Activated CD4-positive, CD25-positive, alpha-beta regulatory T cell treated with anti-CD3 and anti-CD28 coated beads, Interleukin-2, amount 50 U/mL, for 24 hours (primary cell): ENCODE measurements around the gene RHBDF2.
A peak's percentile ranks its signal among the peaks of the same experiment; 100 is the strongest.

Experiments used
- ATAC-seq, 2 donors: fragments of 150-1000 bp; cut with Tn5 transposase; one replicate each; pipeline ENCODE4 v1.10.0; 2021; ENCODE audit warnings: mild to moderate bottlenecking in 1 of 2, moderate library complexity in 1 of 2

The RHBDF2 gene

DNA sequence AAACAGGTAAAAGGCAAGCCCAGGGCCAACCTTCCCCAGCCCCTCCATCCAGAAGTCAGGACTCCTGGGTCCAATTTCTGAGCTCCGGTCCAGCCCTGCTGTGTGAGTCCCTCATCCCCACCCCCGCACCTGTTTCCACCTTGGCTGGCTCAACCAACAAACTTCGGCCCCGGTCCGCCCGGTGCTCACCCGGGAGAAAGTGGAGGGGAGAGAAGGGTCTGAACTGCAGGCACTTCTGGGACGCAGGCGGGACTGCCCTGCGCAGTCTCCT, 541 bp downstream of the RHBDF2 start:
- peak; percentile 4 to 30 for ATAC-seq

DNA sequence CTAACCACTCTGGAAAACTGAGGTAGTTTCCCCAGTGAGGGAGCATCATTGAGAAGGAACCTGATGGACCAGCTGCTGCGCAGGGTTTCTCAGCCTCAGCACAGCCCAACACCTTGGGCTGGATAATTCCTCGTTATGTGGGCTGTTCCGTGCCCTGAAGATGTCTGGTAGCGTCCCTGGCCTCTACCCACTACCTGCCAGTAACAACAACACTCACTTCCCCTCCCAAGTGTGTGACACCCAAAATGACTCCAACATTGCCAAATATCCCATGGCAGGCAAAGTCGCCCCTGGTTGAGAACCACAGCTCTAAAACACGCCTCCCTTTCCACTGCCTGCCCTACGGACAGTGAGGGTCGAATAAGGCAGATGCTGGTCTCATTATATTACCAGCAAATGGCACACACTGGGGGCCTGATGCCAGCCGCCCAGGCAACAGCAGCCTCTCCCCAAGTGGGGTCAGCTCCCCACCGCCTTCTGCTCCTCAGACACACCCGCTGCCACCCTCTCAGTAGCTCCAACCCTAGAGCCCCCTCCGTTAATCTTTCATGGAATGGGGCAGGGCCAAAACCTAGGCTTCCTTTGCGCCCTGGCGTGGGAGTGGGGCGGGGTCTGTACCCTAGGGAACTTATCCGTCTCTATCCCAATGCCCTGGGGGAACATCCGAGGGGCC, 1.0 kb downstream of the RHBDF2 start:
- no peak for ATAC-seq

DNA sequence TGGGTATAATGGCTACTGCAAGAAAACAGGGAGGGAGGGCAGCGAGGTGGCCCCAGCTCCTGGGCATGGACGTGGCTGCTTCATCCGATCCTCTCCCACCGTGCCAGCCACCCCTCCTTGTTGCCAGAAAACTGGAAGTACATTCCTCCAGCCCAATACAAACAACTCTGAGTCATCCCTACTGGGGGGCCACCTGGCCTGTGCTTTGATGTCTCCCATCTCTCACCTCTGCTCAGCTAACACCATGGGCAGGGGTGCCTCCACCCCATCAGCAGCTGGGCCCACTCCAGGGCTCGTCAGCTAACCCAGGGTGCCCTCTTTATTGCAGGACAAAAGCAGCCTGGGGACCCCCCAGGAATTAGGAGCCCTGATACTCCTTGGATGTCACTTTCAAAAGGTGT, 2.0 kb downstream of the RHBDF2 start:
- no peak for ATAC-seq

DNA sequence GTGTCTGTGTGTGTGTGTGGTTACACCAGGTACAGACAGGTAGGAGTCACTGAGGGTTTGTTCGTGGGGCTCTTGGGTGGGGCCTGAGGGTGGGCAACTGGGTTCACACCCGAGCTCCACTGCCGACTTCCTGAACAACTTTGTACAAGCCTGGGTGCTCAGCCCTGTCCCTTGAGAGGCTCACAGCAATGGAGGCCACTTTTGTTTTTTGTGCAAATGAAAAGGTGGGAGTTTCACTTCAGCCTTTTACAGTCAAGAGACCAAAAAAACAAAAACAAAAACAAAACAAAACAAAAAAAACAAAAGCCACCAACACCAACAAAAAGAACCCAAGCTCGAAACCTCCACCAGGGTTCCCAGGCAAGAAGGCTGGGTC, 2.4 kb downstream of the RHBDF2 start:
- no peak for ATAC-seq

DNA sequence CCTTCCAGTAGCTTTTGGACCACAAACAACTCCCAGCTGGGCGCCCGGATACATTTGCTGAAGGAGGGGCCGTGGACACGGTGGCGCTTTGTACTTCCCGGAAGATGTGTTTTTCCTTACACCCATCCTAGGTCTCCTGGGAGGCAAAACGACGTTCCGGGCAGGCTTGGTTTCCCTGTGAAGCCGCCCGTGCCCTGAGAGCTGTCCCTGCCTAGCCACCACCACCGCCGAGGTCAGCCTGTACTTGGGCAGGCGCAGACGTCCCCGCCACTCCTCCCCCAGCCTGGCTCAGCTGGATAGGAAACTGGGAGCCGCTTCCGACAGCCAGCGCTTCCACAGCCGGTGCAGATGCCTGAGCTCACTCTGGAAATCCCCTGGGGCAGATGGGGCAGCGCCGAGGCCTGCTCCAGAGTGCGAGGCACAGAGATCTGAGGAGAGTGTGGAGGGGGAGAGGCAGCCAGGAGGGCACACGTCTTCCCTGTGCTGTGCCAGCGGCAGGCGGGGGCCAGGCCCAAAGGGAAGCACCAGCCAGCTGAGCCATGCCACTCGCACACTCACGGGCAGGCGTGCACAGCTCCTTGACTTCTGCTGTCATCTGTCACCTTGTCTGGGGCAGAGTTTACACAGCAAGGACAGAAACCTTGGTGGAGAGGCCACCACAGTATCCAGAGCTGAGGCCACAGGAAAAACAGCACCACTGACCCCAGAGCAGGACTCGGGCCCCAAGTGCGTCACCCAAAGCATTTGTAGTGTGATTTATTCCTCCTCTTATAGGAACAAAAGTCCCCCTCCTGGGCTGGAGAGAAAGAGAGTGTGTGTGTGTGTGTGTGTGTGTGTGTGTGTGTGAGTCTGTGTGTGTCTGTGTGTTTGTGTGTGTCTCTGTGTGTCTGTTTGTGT, 3.0 kb downstream of the RHBDF2 start:
- ATAC-seq, result no peak

DNA sequence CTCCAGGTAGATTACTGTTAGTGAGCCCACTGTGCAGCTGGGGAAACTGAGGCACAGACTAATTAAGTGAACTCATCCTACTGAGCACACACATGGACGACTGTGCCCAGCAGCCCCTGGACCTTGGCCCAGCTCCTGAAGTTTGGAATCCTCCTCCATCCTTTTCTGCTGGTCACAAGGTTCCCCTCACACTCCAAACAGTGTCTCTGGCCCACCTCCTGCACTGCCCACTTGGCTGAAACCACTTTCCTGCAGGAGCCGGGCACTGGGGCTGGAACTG, 3.6 kb downstream of the RHBDF2 start:
- no peak for ATAC-seq

DNA sequence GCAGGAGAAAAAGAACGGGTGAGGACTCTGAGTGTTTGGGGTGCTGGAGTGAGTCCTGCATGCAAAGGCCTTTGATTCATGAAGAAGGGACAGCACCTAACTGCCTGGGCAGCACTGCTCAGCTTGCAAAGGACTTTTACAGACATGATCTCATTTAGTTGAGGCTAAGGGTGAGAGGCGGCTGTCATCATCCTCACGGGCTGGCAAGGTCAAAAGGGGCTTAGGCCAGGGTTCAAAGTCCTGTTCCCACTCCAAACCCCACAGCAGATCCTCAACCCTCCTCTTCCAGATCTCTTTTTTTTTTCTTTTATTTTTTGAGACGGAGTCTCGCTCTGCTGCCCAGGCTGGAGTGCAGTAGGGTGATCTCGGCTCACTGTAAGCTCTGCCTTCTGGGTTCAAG, 4.8 kb downstream of the RHBDF2 start:
- ATAC-seq, result no peak

DNA sequence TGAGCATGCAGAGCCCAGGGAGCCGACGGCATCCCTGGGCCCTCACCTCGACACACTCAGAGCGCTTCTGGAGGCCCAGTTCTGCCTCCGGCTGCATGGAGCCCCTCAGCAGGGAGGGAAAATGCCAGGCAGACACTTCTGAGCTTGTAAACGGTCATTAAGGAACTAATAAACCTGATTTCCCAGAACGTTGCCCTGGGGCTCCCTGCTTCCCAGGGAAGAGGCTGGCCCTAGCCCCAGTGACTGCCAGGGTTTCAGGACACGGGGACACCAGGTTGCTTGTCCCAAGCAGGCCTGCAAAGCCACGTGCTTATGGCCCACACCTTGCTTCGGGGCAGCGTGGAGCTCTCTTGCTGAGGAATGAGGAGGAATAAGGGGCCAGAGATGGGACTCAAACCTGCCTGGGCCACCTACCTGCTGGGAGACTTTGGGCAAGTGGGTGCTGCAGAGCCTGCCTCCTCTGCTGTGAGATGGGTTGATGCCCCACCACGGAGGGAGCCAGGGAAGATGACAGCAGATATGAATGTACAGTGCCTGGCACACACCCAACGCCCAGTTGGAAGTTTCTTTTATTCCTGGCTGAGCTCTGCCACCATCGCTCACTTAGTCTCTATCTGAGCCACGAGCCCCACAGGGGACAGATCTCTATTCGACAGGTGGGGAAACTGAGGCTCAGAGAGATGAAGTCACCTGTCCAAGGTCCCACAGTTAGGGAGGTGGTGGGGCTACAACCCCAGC, 5.4 kb downstream of the RHBDF2 start:
- no peak for ATAC-seq

DNA sequence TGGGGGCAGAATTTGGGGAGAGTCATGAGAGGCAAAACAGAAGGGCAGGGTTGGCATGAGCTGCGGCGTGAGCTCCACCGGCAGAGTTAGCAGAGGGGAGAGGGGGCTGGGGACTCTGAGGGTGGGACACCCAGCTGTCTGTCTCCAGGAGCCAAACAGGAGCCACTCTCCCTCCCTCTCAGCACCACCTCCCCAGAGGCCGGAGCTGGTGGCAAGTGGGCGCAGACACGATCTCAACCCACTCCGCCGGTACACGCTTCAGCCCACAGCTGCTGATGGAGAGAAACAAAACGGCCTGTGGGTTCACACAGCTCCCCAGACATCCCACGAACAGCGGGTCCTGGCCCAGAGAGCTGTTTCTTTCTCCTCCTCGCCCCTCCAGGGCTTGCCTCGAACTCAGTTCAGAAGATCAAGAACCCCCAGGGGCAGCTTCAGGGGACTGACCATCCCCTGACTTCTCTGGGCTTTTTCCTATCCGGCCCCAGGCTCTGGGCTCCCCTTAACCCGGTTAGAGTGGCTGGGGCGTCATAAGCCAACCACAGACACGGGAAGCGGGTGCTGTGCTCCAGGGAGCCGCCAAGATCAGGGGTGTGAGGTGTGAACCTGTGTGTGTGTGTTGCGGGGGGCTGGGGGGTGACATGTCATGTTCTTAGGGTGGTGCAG, 7.6 kb downstream of the RHBDF2 start:
- ATAC-seq, result peak in 1 of 2 donors; percentile 6

DNA sequence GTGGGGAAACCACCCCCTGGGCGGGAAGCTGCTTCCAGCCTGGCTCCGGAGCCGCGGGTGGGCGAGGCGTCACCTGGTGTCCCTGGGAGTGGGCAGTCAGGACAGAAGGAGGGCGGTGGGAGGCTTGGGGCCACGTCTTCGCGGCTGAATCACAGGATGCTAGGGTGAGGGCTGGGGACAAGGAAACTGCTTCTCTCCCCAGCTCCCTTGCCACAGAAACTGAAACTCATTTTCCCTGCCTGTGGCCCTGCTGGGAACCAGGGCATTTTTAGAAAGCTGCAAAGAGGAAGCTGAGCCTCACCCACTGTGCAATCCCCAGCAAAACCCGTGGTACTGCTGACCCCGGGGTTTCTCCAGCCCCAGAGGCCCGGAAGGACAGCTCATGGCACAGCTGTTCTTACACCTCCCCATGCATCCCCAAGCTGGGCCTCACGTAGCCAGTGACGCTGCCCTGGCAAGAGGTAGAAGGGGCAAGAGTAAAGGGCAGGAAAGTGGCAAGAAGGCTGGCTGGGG, 8.2 kb downstream of the RHBDF2 start:
- peak; percentile 63 to 68 for ATAC-seq

DNA sequence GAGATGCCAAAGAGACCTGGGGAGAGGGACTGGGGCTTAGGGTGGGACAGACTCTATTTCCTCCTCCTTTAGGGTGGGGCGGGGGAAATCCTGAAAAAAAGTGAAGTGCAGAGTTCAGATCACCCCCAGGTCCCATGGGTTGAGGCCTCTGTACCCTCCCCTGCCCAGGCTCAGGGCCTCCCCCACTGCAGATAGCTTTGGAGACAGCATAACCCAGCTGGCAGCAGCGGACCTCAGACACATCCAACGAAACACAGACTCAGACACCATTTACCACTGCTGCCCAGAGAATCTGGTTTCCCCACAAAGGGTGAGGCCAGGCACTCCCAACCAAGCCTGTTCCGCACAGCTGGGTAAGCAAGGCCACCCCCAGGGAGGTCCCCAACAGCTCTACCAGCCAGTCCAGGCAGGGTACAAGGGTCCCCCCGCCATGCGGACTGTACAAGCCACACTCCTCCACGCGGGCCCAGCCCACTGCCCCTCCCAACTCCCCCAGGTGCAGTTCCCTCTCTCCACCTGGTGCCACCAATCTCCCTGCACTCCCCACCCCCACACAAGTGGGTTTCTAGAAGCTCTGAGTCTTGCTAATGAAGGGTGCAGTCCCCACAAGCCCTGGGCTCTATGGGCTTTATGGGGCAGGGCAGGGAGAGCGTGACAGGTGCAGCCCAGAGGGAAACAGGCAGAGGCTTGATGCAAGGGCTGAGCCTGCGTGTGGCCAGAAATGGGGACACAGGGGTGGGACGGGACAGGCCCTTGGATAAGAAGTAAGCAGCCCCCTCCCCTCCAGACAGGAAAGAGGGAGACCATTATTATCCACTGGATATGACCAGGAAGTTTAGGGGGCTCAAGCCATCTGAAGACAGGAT, 8.9 kb downstream of the RHBDF2 start:
- peak; percentile 22 to 33 for ATAC-seq

DNA sequence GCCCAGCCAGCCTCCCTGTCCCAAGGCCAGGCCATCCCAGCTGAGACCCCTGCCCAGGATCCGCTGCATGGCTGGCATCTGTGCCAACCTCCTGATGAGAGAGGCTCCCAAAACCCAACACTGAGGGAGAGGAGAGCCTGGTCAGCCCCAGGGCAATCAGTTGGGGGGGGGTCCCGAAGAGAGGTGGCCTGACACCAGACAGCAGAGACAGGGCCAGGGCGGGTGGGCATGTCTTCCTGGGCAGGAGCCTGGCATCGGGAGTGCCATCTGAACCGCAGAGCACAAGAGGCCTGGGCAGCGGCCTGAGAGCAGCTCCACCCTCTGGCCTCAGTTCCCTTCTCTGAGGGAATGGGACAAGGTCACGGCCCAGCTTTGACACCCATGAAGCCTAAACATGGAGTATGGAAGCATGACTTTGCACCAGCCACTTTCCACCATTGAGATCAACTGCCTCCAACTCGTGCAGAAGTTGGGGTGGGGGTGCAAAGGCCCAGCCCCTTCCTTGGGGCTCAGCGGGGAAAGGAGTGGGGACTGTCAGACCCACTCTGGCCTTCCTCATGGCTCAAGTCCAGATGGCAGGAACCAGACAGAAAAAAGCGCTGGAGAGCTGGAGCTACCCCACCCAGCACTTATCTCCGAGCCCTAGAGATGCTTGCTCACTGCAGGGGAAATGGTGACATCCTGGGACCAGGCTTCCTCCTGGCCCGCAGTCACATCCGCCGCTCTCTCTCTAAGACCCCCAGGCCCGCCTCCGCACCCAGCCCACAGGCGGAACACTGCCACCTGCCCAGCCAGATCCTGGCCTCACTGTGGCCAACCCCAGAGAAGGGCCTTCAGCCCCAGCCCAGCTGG, 9.7 kb downstream of the RHBDF2 start:
- no peak for ATAC-seq

DNA sequence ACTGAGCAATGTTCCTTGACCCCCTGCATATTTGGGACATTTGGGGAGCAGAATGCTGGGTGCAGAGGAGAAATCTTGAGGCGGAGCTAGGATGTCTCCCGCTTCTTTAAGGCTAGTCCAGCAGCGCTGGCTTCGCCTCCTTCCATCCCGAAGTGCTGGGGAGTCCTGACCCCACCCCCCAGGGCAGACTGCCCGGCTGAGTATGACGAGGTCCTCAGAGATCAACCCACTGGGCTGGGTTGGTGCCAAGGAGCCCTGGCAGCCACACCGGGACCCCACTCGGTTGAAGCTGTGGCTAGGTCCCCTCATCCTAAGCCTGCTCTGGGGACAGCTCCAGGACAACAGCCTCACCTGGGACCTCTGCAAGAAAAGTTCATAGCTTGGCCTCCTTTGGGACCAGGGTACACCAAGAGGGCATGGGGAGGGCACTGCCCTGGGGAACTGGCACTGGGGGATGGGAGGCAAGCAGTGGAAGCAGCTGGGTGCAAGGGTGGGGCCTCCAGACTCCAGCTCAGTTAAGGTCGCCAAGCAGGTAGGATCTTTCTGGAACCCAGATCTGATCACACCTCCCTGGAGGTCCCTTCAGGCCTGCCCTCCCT, 11.0 kb downstream of the RHBDF2 start:
- ATAC-seq, result no peak

DNA sequence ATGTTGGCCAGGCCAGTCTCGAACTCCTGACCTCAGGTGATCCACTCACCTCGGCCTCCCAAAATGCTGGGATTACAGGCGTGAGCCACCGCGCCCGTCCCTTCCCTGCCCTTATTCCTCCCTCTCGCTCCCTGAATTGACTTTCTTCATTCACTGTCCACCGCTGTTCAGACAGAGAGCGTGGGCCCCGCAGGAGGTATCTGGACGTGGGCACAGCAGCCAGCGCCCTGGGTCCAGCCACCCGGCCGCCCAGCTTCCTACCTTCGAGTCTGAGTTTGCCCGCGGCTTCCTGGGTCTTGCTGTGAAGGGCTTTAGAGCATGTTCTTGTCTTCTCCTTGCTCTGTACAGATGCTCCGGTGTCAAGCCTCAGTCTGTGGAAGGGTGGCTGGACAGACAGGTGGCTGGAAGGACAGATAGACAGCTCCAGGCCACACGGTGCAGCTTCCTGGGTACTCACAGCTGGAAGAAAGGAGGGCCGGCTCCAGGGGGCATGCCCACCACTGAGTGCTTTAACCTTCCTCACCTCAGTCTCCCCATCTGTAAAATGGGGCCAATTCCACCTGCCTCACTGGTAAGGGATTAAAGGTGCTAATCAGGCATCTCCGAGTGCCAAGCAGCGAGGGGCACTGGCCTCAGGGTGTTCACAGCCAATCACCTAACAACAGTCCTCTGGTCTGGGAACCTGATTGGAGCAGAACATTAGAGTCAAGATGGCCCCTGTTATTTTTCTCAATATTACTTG, 13.6 kb downstream of the RHBDF2 start:
- no peak for ATAC-seq

DNA sequence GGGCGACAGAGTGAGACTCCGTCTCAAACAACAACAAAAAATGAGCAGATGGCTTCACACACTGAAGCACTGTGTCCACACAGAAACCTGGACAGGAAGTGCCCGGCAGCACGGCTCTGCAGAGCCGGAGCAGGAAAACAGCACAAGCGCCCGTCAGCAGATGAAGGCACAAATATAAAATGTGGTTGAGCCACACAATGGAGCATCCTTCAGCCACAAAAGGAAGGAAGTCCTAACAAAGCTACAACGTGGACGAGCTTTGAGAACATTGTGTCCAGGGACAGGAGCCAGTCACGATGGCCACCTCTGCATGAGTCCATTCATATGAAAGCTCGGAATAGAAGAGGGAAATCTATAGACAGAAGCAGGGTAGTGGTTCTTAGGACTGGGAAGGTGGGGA, 15.7 kb downstream of the RHBDF2 start:
- ATAC-seq, result no peak

DNA sequence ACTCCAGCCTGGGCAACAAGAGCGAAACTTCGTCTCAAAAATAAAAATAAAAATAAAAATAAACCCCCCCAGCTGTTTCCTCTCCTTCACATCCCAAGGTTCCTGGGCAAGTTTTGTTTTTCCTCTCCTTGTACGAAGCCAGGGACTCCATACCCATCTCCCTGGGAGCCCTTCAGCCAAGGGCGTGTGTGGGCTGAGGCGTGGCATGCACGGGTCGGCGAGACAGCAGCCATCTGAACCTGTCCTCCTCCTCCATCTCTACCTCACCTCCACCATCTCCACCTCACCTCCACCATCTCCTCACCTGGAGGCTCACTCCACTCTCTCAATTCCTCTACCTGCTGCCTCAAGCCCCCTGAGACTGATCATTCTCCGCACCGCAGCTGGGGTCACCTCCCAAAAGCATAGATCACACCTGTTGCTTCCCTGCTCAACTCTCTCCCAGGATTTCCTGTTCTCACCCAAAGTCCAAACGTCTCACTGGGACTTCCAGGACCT, 16.9 kb downstream of the RHBDF2 start:
- ATAC-seq, result no peak

DNA sequence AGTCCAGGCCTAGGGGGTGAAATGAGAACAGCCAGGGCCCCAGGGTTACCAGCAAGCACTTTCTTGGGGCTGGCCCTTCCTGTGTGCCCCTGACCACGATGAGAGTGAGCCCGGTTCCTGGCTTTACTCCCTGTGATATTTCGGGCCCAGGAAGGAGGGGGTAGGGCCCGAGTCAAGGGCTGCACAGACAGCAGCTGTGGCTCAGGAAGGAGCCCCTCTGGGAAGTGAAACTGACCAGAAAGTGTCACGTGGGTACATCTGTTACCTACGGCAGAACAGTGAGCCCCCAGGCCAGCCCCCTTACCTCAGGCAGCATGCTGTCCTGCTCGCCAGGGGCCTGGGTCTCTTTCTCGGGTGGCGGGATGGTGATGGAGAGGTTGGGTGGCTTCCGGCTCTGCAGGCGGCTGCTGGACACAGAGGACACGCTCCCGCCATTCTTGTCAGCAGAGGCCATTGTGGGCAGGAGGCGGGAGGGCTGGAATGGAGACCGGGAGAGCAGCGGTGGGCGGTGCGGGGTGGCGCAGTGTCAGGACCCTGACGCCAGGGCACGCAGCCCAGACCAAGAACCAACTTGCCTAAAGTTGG, 20.1 kb downstream of the RHBDF2 start:
- ATAC-seq, result peak in 1 of 2 donors; percentile 27

DNA sequence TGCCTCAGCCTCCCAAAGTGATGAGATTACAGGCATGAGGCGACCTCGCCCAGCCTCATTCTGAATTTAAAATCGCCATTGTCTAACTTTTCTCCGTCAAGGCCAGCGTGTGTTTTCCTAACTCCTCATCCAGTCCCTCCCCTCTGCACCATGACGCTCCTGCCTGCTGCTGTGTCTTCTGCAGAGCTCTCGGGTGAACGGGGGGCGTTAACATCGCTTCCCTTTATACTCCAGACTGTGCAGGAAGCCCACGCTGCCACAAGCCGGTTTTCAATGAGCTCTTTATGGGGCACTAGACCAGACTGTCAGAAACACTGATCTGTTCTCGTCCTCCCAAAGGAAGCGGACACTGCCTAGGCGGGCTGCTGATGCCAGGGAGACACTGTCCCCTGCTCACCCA, 20.6 kb downstream of the RHBDF2 start:
- no peak for ATAC-seq

DNA sequence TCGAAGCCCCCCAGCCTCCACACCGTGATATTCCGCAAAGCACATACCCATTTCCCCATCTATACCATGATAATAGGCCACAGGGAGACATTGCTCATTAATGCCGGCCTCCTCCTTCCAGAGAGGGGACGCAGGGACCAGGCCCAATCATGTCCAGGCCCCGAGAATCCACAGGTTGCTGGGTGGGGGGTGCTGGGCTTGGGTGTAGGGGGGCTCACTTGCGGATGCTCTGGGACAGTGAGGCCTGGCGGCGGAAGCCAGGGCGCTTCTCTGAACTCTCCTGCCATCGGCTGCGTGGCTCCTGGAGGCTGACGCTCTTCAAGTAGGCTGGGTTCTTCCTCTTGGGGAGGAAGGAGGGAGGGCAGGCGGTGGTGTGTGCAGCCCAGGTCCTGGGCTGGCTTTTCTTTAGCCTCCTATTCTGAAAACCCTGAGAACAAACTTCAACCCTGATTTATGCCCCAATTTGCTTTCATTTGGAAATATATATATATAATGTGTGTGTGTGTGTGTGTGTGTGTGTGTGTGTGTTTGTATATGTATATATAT, 21.6 kb downstream of the RHBDF2 start:
- ATAC-seq, result no peak
